Uterus (tissue), 4 donors: Measurements from ENCODE around the gene SMOC1. TPM values are rescaled to one million over a fixed set of nuclear protein-coding genes. Genes with fewer than 3 reads are reported as not detected.

Source experiments
- DNase-seq, 2 donors: peaks; one replicate each; pipeline ENCODE4 v3.0.0-alpha.2; 2019 to 2020
- H3K27ac ChIP-seq, 2 donors: fragments of 200-600 bp; sonication (generic); 1 replicate in 1 of 2; 2 replicates in 1 of 2; pipeline ENCODE4 v1.5.1; 2016 to 2018
- H3K27me3 ChIP-seq, 2 donors: fragments of 200-600 bp; sonication (generic); one replicate each; pipeline ENCODE4 v1.5.1; 2018 to 2019; ENCODE audit warnings: control low read depth in 1 of 2
- H3K36me3 ChIP-seq, 2 donors: fragments of 200-600 bp; sonication (generic); one replicate each; pipeline ENCODE4 v1.5.1; 2019; ENCODE audit warnings: control low read depth in 1 of 2
- H3K4me1 ChIP-seq, 2 donors: fragments of 200-600 bp; sonication (generic); one replicate each; pipeline ENCODE4 v1.5.1; 2018 to 2019; ENCODE audit warnings: control low read depth in 1 of 2
- H3K4me3 ChIP-seq, 2 donors: fragments of 200-600 bp; sonication (generic); 1 replicate in 1 of 2; 2 replicates in 1 of 2; pipeline ENCODE4 v1.5.1; 2018 to 2019; ENCODE audit warnings: mild to moderate bottlenecking in 1 of 2
- H3K9me3 ChIP-seq, 2 donors: fragments of 200-600 bp; sonication (generic); one replicate each; pipeline ENCODE4 v1.5.1; 2019; ENCODE audit warnings: control low read depth in 1 of 2
- CTCF ChIP-seq, 4 experiments: fragments of 200-600 bp in 2 of 4; fragments of 450-650 bp in 2 of 4; sonication (generic) in 2 of 4; IDR thresholded peaks; one replicate each; pipeline ENCODE4 v1.5.1; 2016 to 2019; ENCODE audit warnings: antibody characterized with exemption in 4 of 4, mild to moderate bottlenecking in 2 of 4, moderate library complexity in 1 of 4
- POLR2A ChIP-seq, 2 donors: fragments of 450-650 bp; IDR thresholded peaks; one replicate each; pipeline ENCODE4 v1.6.1; 2016; ENCODE audit warnings: antibody characterized with exemption in 2 of 2, mild to moderate bottlenecking in 1 of 2, moderate library complexity in 1 of 2
- intact Hi-C: fragments of 100-400 bp; cut with DNase I; formaldehyde crosslinking; loops from one replicate; pipeline ENCODE4 v1.15.1; 2023; ENCODE audit warnings: low total_unique reads
- total RNA-seq, 4 donors: library from RNA; depleted of rRNA in 3 of 4; stranded (reverse); fragments of >200 nt in 3 of 4; gene quantifications; one replicate each; pipeline versions ENCODE4 v1.1.0 to v1.2.4, GENCODE V29; 2014 to 2023
- donor health status: DM: yes; HTN: yes; CAD: no.

Gene SMOC1
- total RNA-seq, 4 donors from 2014 or later: 0.59 to 2.1 (median 2.0) TPM; not detected in 1

- no peaks in the 10 kb centered on the region for H3K9me3 ChIP-seq
- H3K4me1 ChIP-seq: no peaks in the 10 kb centered on the region
- no peak for DNase-seq
- H3K4me3 ChIP-seq: no peak overlapping the region
- no peaks in the 10 kb centered on the region for H3K27me3 ChIP-seq
- intact Hi-C loops: no loop called here
- H3K27ac ChIP-seq: no peak overlapping the region
- no peaks in the 10 kb centered on the region for H3K36me3 ChIP-seq
- TF ChIP-seq POLR2A (IDR thresholded peaks at IDR 0.05) (no peak), CTCF (IDR thresholded peaks at IDR 0.05) (no peak)
Observed at GRCh38 chr14:69887740-69888657, 8.8 kb downstream of the SMOC1 start.

- Histone ChIP-seq H3K27me3 (no peaks in the 10 kb centered on the region), H3K4me3 (no peak overlapping the region), H3K27ac (no peak overlapping the region), H3K36me3 (no peaks in the 10 kb centered on the region), H3K9me3 (no peaks in the 10 kb centered on the region), H3K4me1 (no peaks in the 10 kb centered on the region)
- DNase-seq: no peak
- intact Hi-C loops: no loop called here
- TF ChIP-seq POLR2A (IDR thresholded peaks at IDR 0.05) (no peak), CTCF (IDR thresholded peaks at IDR 0.05) (no peak)
Observed at GRCh38 chr14:69891422-69891821, 12.2 kb downstream of the SMOC1 start.

GRCh38 chr14:69895109-69895508 is 15.9 kb downstream of the SMOC1 start:
- H3K27me3 ChIP-seq: no peaks in the 10 kb centered on the region
- H3K4me3 ChIP-seq: no peak overlapping the region
- no peaks in the 10 kb centered on the region for H3K9me3 ChIP-seq
- no peak for DNase-seq
- H3K36me3 ChIP-seq: no peaks in the 10 kb centered on the region
- intact Hi-C loops: no loop called here
- no peaks in the 10 kb centered on the region for H3K4me1 ChIP-seq
- TF ChIP-seq POLR2A (IDR thresholded peaks at IDR 0.05): no peak
- no peak for TF ChIP-seq CTCF (IDR thresholded peaks at IDR 0.05)
- H3K27ac ChIP-seq: no peak overlapping the region

GRCh38 chr14:69896080-69896479 is 16.9 kb downstream of the SMOC1 start:
- Histone ChIP-seq H3K9me3 (no peaks in the 10 kb centered on the region), H3K36me3 (no peaks in the 10 kb centered on the region), H3K4me3 (no peak overlapping the region), H3K27me3 (no peaks in the 10 kb centered on the region), H3K27ac (no peak overlapping the region), H3K4me1 (no peaks in the 10 kb centered on the region)
- DNase-seq: no peak
- TF ChIP-seq POLR2A (IDR thresholded peaks at IDR 0.05) (no peak), CTCF (IDR thresholded peaks at IDR 0.05) (no peak)
- intact Hi-C loops: no loop called here

GRCh38 chr14:69896972-69897371 is 17.8 kb downstream of the SMOC1 start:
- H3K36me3 ChIP-seq: no peaks in the 10 kb centered on the region
- no peaks in the 10 kb centered on the region for H3K27me3 ChIP-seq
- TF ChIP-seq CTCF (IDR thresholded peaks at IDR 0.05) (no peak), POLR2A (IDR thresholded peaks at IDR 0.05) (no peak)
- H3K27ac ChIP-seq: no peak overlapping the region
- intact Hi-C loops: no loop called here
- no peak for DNase-seq
- no peaks in the 10 kb centered on the region for H3K9me3 ChIP-seq
- H3K4me1 ChIP-seq: no peaks in the 10 kb centered on the region
- H3K4me3 ChIP-seq: no peak overlapping the region
